CD8-positive, alpha-beta memory T cell (primary cell): ENCODE results near the gene FLYWCH1. TPM values are rescaled to one million over a fixed set of nuclear protein-coding genes. Genes with fewer than 3 reads are reported as not detected.

Source experiments
- CTCF ChIA-PET: fragments of 350-600 bp; sonication (Branson Sonifier 250); formaldehyde crosslinking; loops from one replicate; lab custom pipeline; 2021; ENCODE audit warnings: antibody characterized with exemption; lab: Charles Lee
- POLR2A ChIA-PET: fragments of 350-600 bp; sonication (Branson Sonifier 250); formaldehyde crosslinking; loops from one replicate; lab custom pipeline; 2021; ENCODE audit warnings: antibody characterized with exemption; lab: Charles Lee
- DNase-seq, 5 donors: peaks; one replicate each; pipeline versions ENCODE4 v3.0.0 to v3.0.0-alpha.2; 2020 to 2022; ENCODE audit warnings: mixed read lengths in 1 of 5
- H3K27ac ChIP-seq: one replicate; pipeline ENCODE4 v1.7.0; 2013; ENCODE audit warnings: low read depth, mild to moderate bottlenecking, low read length, moderate library complexity
- H3K27me3 ChIP-seq: 2 replicates; pipeline ENCODE4 v1.7.0; 2013; ENCODE audit warnings: low read length, mild to moderate bottlenecking; ENCODE audit not compliant: insufficient read depth, poor library complexity, severe bottlenecking
- H3K36me3 ChIP-seq: 2 replicates; pipeline ENCODE4 v1.7.0; 2013; ENCODE audit warnings: mild to moderate bottlenecking, low read length, moderate library complexity; ENCODE audit not compliant: insufficient read depth
- H3K4me1 ChIP-seq: 2 replicates; pipeline ENCODE4 v1.7.0; 2013; ENCODE audit warnings: mild to moderate bottlenecking, low read length, moderate library complexity; ENCODE audit not compliant: insufficient read depth
- H3K4me3 ChIP-seq: 2 replicates; pipeline ENCODE4 v1.7.0; 2013; ENCODE audit warnings: mild to moderate bottlenecking, low read length
- H3K9me3 ChIP-seq: 2 replicates; pipeline ENCODE4 v1.7.0; 2013; ENCODE audit warnings: mild to moderate bottlenecking, low read length
- H3K27ac Mint-ChIP-seq, 8 donors: one replicate each; pipeline ENCODE4 v1.8.0; 2020 to 2021; ENCODE audit warnings: mixed read lengths in 8 of 8, mild to moderate bottlenecking in 6 of 8, inconsistent platforms in 3 of 8, moderate library complexity in 3 of 8
- H3K27me3 Mint-ChIP-seq, 2 donors: one replicate each; pipeline ENCODE4 v1.8.0; 2020 to 2021; ENCODE audit warnings: mixed read lengths in 2 of 2, mild to moderate bottlenecking in 1 of 2, moderate library complexity in 1 of 2
- H3K36me3 Mint-ChIP-seq, 3 donors: one replicate each; pipeline ENCODE4 v1.8.0; 2020 to 2021; ENCODE audit warnings: mixed read lengths in 3 of 3, inconsistent platforms in 1 of 3, mild to moderate bottlenecking in 1 of 3
- H3K4me1 Mint-ChIP-seq, 3 donors: one replicate each; pipeline ENCODE4 v1.8.0; 2020 to 2021; ENCODE audit warnings: mixed read lengths in 3 of 3, inconsistent platforms in 1 of 3, mild to moderate bottlenecking in 1 of 3
- H3K4me3 Mint-ChIP-seq, 7 donors: one replicate each; pipeline ENCODE4 v1.8.0; 2020 to 2021; ENCODE audit warnings: mixed read lengths in 7 of 7, mild to moderate bottlenecking in 6 of 7, moderate library complexity in 4 of 7, inconsistent platforms in 2 of 7
- H3K9me3 Mint-ChIP-seq, 5 donors: one replicate each; pipeline ENCODE4 v1.8.0; 2020 to 2022; ENCODE audit warnings: mixed read lengths in 5 of 5, mild to moderate bottlenecking in 3 of 5, moderate library complexity in 2 of 5, inconsistent platforms in 1 of 5
- polyA plus RNA-seq: library from polyadenylated mRNA; unstranded; fragments of 300-500 nt; fragmentation: Illumina TruSeq; gene quantifications from one replicate; pipeline ENCODE4 v1.2.3, GENCODE V29; 2021
- total RNA-seq, 2 experiments: library from RNA; stranded (reverse); gene quantifications; one replicate each; pipeline ENCODE4 v1.2.3, GENCODE V29; 2021

The FLYWCH1 gene
- total and polyA plus RNA-seq, 3 experiments from 2014 or later: 20.9 to 39.8 (median 37.2) TPM

- H3K9me3 Mint-ChIP-seq: no peaks in the 10 kb centered on the region
- CTCF ChIA-PET: no interaction called here
- H3K4me3 Mint-ChIP-seq: no peak overlapping the region
- Histone ChIP-seq H3K4me1 (peaks cover 4% of the 10 kb centered on the region), H3K27ac (no peak overlapping the region), H3K9me3 (no peaks in the 10 kb centered on the region), H3K27me3 (no peaks in the 10 kb centered on the region), H3K36me3 (no peaks in the 10 kb centered on the region), H3K4me3 (no peak overlapping the region)
- peaks cover 7 to 11% (median 7%) of the 10 kb centered on the region in 3 donors for H3K4me1 Mint-ChIP-seq
- H3K27ac Mint-ChIP-seq: no peak overlapping the region
- no peak for DNase-seq
- H3K27me3 Mint-ChIP-seq: peaks cover 0 to 2% of the 10 kb centered on the region in 2 donors
- H3K36me3 Mint-ChIP-seq: peaks cover 0 to 12% (median 0%) of the 10 kb centered on the region in 3 donors
- POLR2A ChIA-PET: no interaction called here
Measured at GRCh38 chr16:2900526-2901075, 11.1 kb upstream of the FLYWCH1 start.

- H3K36me3 Mint-ChIP-seq: peaks cover 0 to 2% (median 0%) of the 10 kb centered on the region in 3 donors
- H3K4me1 Mint-ChIP-seq: peaks cover 23 to 28% (median 25%) of the 10 kb centered on the region in 3 donors
- H3K4me3 ChIP-seq: no peak overlapping the region
- peak overlapping the region in 2 of 8 donors; percentile 29 to 36 for H3K27ac Mint-ChIP-seq
- H3K27ac ChIP-seq: no peak overlapping the region
- no peaks in the 10 kb centered on the region for H3K36me3 ChIP-seq
- peak overlapping the region in 2 of 7 donors; percentile 28 to 44 for H3K4me3 Mint-ChIP-seq
- peaks cover 0 to 2% of the 10 kb centered on the region in 2 donors for H3K27me3 Mint-ChIP-seq
- peaks cover 10% of the 10 kb centered on the region for H3K4me1 ChIP-seq
- no peak for DNase-seq
- H3K9me3 Mint-ChIP-seq: no peaks in the 10 kb centered on the region
- ChIA-PET POLR2A (no interaction called here), CTCF (interaction anchor here (2.0 to 2.5 kb wide), 3 partner anchors 9 to 25 kb away, joined by 10 to 13 read pairs (median 11); partner anchors contain the start of gene FLYWCH1)
- H3K27me3 ChIP-seq: no peaks in the 10 kb centered on the region
- H3K9me3 ChIP-seq: no peaks in the 10 kb centered on the region
Measured at GRCh38 chr16:2902337-2903130, 9.2 kb upstream of the FLYWCH1 start.

GRCh38 chr16:2904100-2904921 is 7.4 kb upstream of the FLYWCH1 start:
- Histone ChIP-seq H3K4me1 (peaks cover 10% of the 10 kb centered on the region), H3K36me3 (no peaks in the 10 kb centered on the region), H3K27ac (peak overlapping the region; percentile 74), H3K4me3 (peak overlapping the region; percentile 73), H3K27me3 (no peaks in the 10 kb centered on the region), H3K9me3 (no peaks in the 10 kb centered on the region)
- DNase-seq: peak; percentile 72 to 82 (median 74)
- ChIA-PET CTCF (interaction anchor here (0.5 to 2.5 kb wide), 3 partner anchors 16 to 61 kb away, joined by 3 to 13 read pairs (median 11); no protein-coding TSS in a partner anchor), POLR2A (no interaction called here)
- H3K27ac Mint-ChIP-seq: peak overlapping the region; percentile 54 to 94 (median 88)
- H3K27me3 Mint-ChIP-seq: peaks cover 0 to 2% of the 10 kb centered on the region in 2 donors
- H3K9me3 Mint-ChIP-seq: no peaks in the 10 kb centered on the region
- H3K36me3 Mint-ChIP-seq: peaks cover 0 to 2% (median 0%) of the 10 kb centered on the region in 3 donors
- peaks cover 23 to 28% (median 26%) of the 10 kb centered on the region in 3 donors for H3K4me1 Mint-ChIP-seq
- peak overlapping the region; percentile 88 to 96 (median 92) for H3K4me3 Mint-ChIP-seq

DNA sequence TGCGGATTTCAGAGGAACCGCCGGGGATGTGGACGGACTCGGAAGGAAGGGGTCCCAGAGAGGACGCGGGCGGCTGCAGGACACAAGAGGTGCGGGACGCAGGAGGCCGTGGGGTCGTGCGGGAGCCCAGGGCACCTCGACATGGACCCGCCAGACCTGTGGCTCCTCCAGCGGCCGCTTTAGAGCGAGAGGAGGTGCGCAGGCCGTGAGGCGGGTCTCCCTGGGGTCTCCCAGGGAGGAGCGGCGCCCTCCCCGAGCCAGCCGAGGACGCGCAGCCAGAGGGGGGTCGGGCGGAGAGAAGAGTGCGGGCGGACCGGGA is 6.8 kb upstream of the FLYWCH1 start:
- CTCF ChIA-PET: no interaction called here

DNA sequence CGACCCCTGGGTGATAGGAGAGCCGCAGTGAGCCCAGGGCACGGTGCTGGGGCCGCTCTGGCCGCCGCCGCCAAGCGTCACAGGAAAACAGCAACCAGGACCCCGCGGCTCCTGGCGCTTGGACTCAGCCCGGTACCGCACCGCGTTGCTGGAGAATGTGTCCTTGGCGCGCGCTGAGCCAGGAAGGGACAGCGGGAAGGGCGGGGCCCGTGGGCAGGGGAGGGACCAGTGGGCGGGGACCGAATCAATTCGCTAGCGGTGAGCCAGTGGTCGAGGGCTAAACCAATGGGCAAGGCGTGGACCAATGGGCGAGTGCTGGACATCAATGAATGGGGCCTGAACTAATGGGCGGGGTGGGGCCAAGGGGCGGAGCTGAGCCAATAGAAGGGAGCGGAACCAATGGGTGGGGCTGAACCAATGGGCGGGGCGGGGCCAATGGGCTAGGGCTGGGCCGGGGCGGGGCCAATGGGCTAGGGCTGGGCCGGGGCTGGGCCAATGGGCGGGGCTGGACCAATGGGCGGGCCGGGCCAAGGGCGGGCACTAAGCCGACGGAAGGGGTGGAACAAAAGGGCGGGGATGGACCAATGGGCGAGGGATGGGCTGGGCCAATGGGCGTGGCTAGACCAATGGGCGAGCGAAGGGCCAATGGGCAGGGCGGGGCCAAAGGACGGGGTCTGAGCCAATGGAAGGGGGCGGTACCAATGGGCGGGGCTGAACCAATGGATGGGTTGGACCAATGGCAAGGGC is 6.3 kb upstream of the FLYWCH1 start:
- H3K27ac ChIP-seq: peak overlapping the region; percentile 74
- no peaks in the 10 kb centered on the region for H3K9me3 Mint-ChIP-seq

More for the DNA sequence above, 6.8 kb upstream of the FLYWCH1 start:
- Mint-ChIP-seq H3K36me3 (peaks cover 0 to 2% (median 0%) of the 10 kb centered on the region in 3 donors), H3K9me3 (no peaks in the 10 kb centered on the region), H3K27me3 (peaks cover 0 to 2% of the 10 kb centered on the region in 2 donors), H3K4me1 (peaks cover 23 to 28% (median 26%) of the 10 kb centered on the region in 3 donors), H3K4me3 (peak overlapping the region; percentile 88 to 96 (median 92)), H3K27ac (peak overlapping the region; percentile 54 to 94 (median 88))
- POLR2A ChIA-PET: interaction anchor here (1.2 kb wide), 1 partner anchor 22 kb away, joined by 6 read pairs; the partner anchor contains the start of gene FLYWCH2
- Histone ChIP-seq H3K4me3 (peak overlapping the region; percentile 73), H3K27ac (peak overlapping the region; percentile 74), H3K4me1 (peaks cover 10% of the 10 kb centered on the region), H3K36me3 (no peaks in the 10 kb centered on the region), H3K27me3 (no peaks in the 10 kb centered on the region), H3K9me3 (no peaks in the 10 kb centered on the region)
- peak in 1 of 5 donors; percentile 33 for DNase-seq

GRCh38 chr16:2905988-2906387 is 5.7 kb upstream of the FLYWCH1 start:
- ChIA-PET POLR2A (interaction anchor here (0.5 to 1.2 kb wide), 3 partner anchors 11 to 127 kb away, joined by 3 to 6 read pairs (median 4); partner anchors contain the start of gene FLYWCH2), CTCF (interaction anchor here (0.7 to 2.4 kb wide), 5 partner anchors 9 to 67 kb away, joined by 3 to 10 read pairs (median 3); partner anchors contain the start of gene FLYWCH2)
- Histone ChIP-seq H3K4me3 (peak overlapping the region; percentile 46), H3K27ac (no peak overlapping the region), H3K9me3 (no peaks in the 10 kb centered on the region), H3K27me3 (no peaks in the 10 kb centered on the region), H3K36me3 (no peaks in the 10 kb centered on the region), H3K4me1 (peaks cover 10% of the 10 kb centered on the region)
- H3K9me3 Mint-ChIP-seq: no peaks in the 10 kb centered on the region
- H3K36me3 Mint-ChIP-seq: peaks cover 0 to 2% (median 0%) of the 10 kb centered on the region in 3 donors
- peak overlapping the region in 7 of 8 donors; percentile 65 to 88 (median 87) for H3K27ac Mint-ChIP-seq
- peaks cover 0 to 2% of the 10 kb centered on the region in 2 donors for H3K27me3 Mint-ChIP-seq
- H3K4me1 Mint-ChIP-seq: peaks cover 23 to 33% (median 26%) of the 10 kb centered on the region in 3 donors
- peak overlapping the region; percentile 88 to 96 (median 92) for H3K4me3 Mint-ChIP-seq
- no peak for DNase-seq

More for the DNA sequence above, 6.3 kb upstream of the FLYWCH1 start:
- Histone ChIP-seq H3K36me3 (no peaks in the 10 kb centered on the region), H3K9me3 (no peaks in the 10 kb centered on the region), H3K4me3 (peak overlapping the region; percentile 73), H3K4me1 (peaks cover 10% of the 10 kb centered on the region), H3K27me3 (no peaks in the 10 kb centered on the region)
- Mint-ChIP-seq H3K27ac (peak overlapping the region in 7 of 8 donors; percentile 72 to 88 (median 87)), H3K27me3 (peaks cover 0 to 2% of the 10 kb centered on the region in 2 donors), H3K4me3 (peak overlapping the region; percentile 88 to 96 (median 92)), H3K4me1 (peaks cover 23 to 28% (median 26%) of the 10 kb centered on the region in 3 donors), H3K36me3 (peaks cover 0 to 2% (median 0%) of the 10 kb centered on the region in 3 donors)
- CTCF ChIA-PET: interaction anchor here (0.7 to 2.4 kb wide), 3 partner anchors 22 to 66 kb away, joined by 3 to 10 read pairs (median 10); partner anchors contain the start of gene FLYWCH2
- DNase-seq: peak; percentile 84 to 89 (median 89)
- POLR2A ChIA-PET: interaction anchor here (0.5 to 1.2 kb wide), 2 partner anchors 12 to 23 kb away, joined by 4 to 6 read pairs; partner anchors contain the start of gene FLYWCH2
